ENCODE data around the gene AP2B1. TPM values are rescaled to one million over a fixed set of nuclear protein-coding genes. Genes with fewer than 3 reads are reported as not detected.

AP2B1 gene
- total RNA-seq, 1 experiment from 2014 or later: 217 TPM

- Histone ChIP-seq H3K23ac (ENCODE audit: insufficient read length, low read depth, low read length) (no peak overlapping the region), H3K27ac (ENCODE audit: insufficient read length, low read depth, low read length) (no peak overlapping the region), H3K79me1 (ENCODE audit: insufficient read depth, low read depth, low read length, poor library complexity, severe bottlenecking) (no peaks in the 10 kb centered on the region), H2AK5ac (ENCODE audit: insufficient read length, low read length) (no peak overlapping the region), H3K18ac (ENCODE audit: insufficient read length, low read depth, low read length) (no peak overlapping the region), H3K56ac (ENCODE audit: insufficient read length, low read depth, low read length) (no peak overlapping the region), H2AFZ (ENCODE audit: low read length) (no peak overlapping the region), H4K91ac (ENCODE audit: insufficient read length, low read depth, low read length) (no peak overlapping the region), H3K14ac (ENCODE audit: insufficient read depth, low read length) (no peak overlapping the region), H2BK120ac (ENCODE audit: low read depth, low read length, poor library complexity, severe bottlenecking) (no peak overlapping the region), H3K4ac (ENCODE audit: low read depth, low read length) (no peak overlapping the region), H4K8ac (replicated peaks; ENCODE audit: insufficient read length, low read depth, low read length) (no peak overlapping the region), H2BK15ac (ENCODE audit: low read depth, low read length) (no peak overlapping the region), H3K9ac (ENCODE audit: extremely low read depth, insufficient read length, low read length) (no peak overlapping the region), H3K23me2 (ENCODE audit: insufficient read length, low read depth, low read length, poor library complexity, severe bottlenecking) (no peaks in the 10 kb centered on the region), H3K4me1 (ENCODE audit: insufficient read depth, low read length) (no peaks in the 10 kb centered on the region), H4K20me1 (ENCODE audit: control insufficient read depth, insufficient read depth, insufficient read length) (no peaks in the 10 kb centered on the region), H2BK20ac (ENCODE audit: low read depth, low read length, poor library complexity, severe bottlenecking) (no peak overlapping the region), H3T11ph (ENCODE audit: low read length) (no peak overlapping the region), H4K5ac (ENCODE audit: insufficient read length, low read depth, low read length) (no peak overlapping the region), H2BK5ac (ENCODE audit: insufficient read length, low read length) (no peak overlapping the region), H3K79me2 (ENCODE audit: insufficient read depth, low read length) (no peaks in the 10 kb centered on the region), H2BK12ac (ENCODE audit: insufficient read length, low read depth, low read length) (no peak overlapping the region), H3K4me2 (ENCODE audit: insufficient read depth, insufficient read length, low read length) (no peak overlapping the region), H3K27me3 (ENCODE audit: insufficient read depth, low read length) (no peaks in the 10 kb centered on the region), H3K9me3 (ENCODE audit: control insufficient read depth, low read depth, low read length) (no peaks in the 10 kb centered on the region)
- TF ChIP-seq, protein P1, sequence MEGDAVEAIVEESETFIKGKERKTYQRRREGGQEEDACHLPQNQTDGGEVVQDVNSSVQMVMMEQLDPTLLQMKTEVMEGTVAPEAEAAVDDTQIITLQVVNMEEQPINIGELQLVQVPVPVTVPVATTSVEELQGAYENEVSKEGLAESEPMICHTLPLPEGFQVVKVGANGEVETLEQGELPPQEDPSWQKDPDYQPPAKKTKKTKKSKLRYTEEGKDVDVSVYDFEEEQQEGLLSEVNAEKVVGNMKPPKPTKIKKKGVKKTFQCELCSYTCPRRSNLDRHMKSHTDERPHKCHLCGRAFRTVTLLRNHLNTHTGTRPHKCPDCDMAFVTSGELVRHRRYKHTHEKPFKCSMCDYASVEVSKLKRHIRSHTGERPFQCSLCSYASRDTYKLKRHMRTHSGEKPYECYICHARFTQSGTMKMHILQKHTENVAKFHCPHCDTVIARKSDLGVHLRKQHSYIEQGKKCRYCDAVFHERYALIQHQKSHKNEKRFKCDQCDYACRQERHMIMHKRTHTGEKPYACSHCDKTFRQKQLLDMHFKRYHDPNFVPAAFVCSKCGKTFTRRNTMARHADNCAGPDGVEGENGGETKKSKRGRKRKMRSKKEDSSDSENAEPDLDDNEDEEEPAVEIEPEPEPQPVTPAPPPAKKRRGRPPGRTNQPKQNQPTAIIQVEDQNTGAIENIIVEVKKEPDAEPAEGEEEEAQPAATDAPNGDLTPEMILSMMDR (conservative IDR thresholded peaks at IDR 0.05): no peak
- H3K4me1 Mint-ChIP-seq: no peaks in the 10 kb centered on the region
- WGBS (ENCODE audit: extremely low coverage, insufficient read length, low lambda C conversion rate): no CpG with 5 or more reads among the region's 3 CpGs
- peaks cover 12 to 66% (median 59%) of the 10 kb centered on the region in 3 experiments; a peak in 6 of 7 replicates for H3K36me3 Mint-ChIP-seq (ENCODE audit: insufficient read depth in 1 of 3, low read depth in 3 of 3)
- H3K27me3 Mint-ChIP-seq (ENCODE audit: low read depth): no peaks in the 10 kb centered on the region
- H3K27ac Mint-ChIP-seq: no peak overlapping the region
- no peak for DNase-seq
- no peaks in the 10 kb centered on the region for H3K9me3 Mint-ChIP-seq
- no peak overlapping the region for H3K4me3 Mint-ChIP-seq
Observed at GRCh38 chr17:35607239-35607847, 20.2 kb downstream of the AP2B1 start.

All from H9 (cell line).